GM18519 (cell line): ENCODE results near the gene PMVK.
"Not testable (repeated sequence)": the region's sequence is repeated elsewhere in the genome, so short reads cannot be mapped to it uniquely, and the experiment has no call there.

ENCODE experiments used
- ATAC-seq: cut with Tn5 transposase; IDR thresholded peaks from one replicate; pipeline ENCODE4 v1.9.1; 2021; ENCODE audit warnings: mild to moderate bottlenecking, moderate library complexity; ENCODE audit not compliant: unreplicated experiment, low FRiP score

The PMVK gene

DNA sequence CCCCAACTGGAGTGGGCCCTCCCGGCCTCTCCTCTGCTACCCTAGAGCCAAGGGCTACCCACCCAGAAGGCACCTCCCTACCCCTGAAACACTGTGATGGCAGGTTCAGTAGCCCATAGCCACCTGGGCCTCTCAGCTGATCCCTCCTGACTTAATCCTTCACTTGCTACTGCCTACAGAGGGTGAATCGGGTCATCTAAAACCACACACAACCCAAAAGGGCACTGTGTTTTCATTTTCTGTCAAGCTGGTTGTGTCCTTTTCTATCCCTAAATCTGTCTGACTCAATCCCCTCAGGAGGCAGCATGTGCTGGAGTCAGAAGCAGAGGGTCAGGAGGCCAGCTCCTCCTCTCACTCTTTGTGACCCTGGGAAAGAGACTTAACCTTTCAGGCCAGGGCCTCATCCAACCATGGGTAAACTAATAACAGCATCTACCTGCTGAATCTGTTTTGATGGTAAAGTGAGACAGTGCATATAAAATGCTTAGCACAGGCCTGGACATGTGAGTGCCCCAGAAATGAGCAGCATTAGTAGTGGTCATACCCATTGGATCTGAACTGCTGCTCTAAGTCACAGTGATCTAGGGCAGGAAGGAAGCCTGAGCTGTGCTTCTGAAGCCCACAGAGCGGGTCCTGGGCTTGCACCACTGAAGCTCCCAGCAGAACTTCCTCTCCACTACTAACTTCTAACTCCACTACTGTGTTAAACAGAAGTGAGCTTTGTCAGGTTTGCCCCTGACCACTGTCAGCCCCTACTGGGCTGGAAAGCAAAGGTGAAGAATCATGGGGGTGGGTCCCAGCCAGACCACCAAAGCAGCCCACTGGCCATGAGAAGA lies 11.0 kb downstream of the PMVK start:
- no peak for ATAC-seq

DNA sequence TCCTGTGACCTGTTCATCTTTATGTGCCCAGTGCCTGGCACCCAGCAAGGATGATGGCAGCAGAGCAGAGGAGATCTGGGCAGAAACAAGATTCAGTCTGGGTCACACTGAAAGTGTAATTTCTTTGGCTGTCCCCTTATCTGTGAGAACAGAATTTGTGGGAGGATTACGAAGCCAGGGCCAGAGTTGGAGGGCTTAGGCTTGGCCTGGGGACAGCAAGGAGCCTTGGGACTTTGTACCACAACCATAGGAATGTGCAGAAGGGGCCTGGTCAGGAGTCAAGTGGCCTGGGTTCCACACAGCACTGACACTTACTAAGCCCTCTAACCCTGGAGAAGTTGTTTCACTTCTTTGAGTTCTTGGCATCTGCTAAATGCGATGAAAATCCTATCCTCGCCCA lies 12.8 kb downstream of the PMVK start:
- no peak for ATAC-seq

DNA sequence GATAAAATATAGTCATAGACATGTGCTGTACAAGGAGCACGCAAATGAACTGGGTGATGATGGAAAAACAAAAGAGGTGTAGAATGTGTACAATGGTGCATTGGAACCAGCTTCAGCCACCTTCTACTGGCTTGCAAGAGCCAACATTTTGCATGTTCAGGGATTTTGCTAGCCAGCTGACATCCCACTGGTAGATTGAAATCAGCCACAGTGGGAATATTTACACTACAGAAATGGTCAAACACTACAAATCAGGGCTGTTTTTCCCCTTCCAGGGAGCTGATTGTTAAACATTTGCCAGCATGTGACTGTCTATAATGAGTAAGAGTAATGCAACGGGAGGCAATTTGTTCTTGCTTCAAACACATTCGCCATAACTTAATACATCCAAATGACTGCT lies 23.2 kb downstream of the PMVK start:
- ATAC-seq = no peak

DNA sequence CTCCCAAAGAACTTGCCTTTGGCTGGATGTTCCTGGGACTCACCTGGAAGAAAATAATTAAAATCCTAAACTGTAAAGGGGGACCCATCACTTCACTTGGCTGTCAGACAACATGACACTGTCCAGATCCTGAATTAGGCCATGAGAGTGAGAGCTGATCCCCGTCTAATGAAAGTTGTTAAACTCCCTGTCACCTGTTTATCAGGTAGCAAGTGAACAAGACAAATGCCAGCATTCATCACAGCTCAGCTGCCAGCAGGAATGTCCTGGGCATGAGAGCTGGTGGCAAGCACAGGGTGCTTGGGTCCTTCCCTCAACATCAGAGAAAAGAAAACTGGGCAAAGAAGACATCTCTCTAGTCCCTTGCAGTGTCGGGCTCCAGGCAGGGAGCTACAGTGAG lies 23.8 kb downstream of the PMVK start:
- no peak for ATAC-seq

DNA sequence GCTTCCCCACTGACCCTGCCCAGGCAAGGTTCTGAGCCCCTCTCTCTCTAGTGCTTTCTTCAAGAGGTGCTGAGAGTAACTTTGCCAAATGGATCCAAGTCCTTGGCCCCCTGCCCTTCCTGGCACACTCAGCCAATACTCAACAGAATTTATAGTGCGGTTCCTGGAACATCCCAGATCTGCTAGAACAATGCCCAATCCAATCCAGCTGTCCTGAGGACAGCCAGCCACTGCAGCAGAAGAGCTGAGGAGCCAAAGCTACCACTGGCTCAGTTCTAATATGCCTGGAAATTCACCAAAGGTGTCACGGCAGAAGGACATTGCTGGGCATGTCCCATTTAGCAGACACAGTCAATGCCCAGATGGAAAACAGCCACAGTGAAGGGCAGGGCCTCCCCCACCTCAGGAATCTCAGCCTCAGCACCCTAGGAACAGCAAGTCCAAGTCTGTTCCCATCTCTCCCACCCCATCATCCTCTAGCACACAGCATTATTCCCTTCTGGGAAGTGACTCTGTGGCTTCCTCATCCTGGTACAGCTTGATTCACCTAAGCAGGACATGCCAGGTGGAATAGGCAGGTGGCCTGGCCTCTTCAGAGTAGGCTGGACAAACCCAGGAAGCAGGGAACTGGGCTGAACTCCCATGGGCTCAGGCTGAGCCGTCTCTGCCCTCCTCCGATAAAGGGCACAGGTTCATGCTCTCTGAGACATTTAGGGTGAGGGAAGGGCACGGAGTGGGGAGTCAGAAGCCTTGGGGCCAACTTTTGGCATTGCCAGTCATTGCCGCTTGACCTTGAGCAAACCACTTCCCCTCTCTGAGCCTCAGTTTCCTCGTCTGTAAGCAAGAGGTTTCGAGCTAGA lies 24.6 kb downstream of the PMVK start:
- ATAC-seq = no peak

DNA sequence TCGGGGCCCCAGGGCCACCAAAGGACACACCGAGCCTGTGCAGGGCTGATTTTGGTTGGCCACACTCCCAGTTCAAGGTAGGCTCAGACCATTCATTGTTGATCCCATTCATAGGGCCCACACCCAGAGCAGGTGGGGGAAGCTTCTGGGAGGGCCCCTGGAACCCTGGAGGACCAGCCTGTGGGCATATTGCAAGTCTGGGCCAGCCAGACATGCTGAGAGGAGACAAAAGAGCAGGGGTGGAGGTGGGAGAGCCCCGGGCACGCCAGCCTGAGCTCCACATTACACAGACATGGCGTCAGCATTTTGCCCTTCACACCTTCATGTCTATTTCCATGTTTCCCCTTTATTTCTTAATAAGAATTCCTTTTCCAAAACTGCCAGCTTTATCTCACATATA lies 25.7 kb downstream of the PMVK start:
- ATAC-seq = no peak

DNA sequence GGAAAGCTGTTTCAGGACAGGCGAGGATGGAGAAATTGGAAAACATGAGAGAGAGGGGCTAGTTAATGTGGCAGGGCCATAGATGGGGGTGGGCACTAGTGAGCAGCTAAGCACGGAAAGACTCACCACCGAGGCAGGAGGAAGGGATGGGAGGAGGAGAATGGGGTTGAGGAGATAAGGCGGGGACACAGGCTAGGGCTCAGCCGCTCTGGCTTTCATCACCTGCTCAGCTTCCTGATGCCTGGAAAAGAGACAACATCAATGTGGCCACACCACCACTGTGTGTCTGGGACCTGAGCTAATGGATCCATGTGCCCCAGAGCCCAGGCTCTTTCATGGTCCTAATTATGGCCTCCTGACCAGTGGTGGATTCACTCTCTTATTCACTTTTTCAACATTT lies 27.6 kb downstream of the PMVK start:
- no peak for ATAC-seq

DNA sequence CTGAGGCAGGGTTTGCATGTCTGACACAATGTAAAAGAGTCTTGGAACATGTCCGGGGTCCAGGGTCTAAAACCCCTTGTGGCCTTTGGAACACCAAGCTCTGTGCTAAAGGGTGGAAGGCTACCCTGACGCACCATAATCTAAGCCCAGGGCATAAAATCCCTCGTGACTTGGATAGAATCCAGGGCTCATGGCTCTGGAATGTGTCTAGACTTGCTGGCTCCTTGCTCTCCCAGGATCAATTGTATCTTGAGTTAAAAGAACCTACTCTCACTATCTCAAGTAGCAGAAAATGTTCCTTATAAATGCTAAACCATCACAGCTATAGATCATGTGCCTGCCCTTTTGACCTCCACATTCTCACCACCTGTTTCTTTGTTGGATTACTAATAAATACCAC lies 28.4 kb downstream of the PMVK start:
- not testable (repeated sequence) for ATAC-seq

DNA sequence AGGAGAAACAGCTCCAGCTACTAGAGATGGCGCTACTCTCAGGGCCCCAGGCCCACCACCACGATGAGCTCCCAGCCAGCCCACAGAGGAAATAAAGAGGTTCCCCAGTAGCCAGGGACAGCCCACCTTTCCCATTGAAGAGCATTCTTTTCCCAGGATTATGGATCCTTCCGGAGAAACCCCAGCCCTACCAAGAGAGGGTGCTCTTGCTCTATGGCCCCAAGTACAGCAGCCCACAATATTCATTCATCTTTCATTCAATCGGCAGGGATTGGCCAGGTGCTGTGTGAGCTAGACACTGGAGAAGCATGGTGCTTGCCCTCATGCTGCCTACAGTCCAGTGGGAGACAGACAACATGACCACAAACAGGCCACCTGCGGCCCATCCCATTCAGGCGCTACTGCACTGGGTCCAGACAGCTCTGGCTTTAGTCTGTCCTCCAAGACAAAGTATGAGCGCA lies 29.9 kb downstream of the PMVK start:
- no peak for ATAC-seq

DNA sequence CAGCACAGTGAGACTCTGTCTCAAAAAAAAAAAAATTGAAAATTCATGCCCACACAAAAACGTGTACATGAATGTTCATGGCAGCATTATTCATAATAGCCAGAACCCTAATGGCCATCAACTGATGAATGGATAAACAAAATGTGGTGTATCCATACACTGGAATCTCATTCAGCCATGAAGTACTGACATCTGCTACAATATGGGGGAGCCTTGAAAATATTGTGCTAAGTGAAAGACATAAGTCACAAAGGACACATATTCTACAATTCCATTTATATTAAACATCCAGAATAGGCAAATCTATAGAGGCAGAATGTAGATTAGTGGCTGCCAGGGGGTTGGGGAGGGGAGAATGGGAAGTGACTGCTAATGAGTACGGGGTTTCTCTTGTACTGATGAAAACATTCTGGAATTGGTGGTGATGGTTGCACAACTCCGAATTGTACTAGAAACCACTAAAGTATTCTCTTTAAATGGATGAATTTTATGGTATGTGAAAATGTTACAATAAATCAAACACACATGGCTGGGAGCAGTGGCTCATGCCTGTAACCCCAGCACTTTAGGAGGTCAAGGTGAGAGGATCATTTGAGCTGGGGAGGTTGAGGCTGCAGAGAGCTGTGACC lies 33.5 kb downstream of the PMVK start:
- no peak for ATAC-seq

DNA sequence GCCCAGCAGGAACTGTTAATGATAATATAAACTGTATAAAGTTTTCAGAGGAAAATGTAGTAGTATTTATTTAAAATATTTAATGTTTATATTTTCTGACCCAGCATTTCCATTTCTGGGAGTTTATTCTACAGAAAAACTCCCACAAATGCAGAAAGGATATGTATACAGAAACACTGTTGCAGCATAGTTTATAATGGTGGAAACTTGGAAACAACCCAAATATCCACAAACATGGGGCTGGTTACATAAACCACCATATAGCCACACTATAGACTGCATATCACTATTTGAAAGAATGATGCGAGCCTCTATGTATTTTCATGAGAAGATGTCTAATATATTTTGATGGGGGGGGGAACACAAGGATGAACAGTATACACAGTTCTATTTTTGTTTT lies 34.9 kb downstream of the PMVK start:
- ATAC-seq = no peak

DNA sequence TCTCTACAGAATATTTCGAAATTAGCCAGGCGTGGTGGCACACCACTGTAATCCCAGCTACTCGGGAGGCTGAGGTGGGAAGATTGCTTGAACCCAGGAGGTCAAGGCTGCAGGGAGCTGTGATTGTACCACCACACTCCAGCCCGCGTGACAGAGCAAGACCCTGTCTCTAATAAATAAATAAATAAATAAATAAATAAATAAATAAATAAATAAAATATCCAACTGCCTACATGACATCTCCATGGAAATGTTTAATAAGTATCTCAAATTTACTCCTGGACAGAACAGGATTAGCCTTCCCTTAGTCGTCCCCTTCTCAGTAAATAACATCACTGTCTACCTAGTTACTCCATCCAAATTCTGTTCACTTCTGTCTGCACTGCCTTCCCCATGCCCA lies 37.5 kb downstream of the PMVK start:
- no peak for ATAC-seq

DNA sequence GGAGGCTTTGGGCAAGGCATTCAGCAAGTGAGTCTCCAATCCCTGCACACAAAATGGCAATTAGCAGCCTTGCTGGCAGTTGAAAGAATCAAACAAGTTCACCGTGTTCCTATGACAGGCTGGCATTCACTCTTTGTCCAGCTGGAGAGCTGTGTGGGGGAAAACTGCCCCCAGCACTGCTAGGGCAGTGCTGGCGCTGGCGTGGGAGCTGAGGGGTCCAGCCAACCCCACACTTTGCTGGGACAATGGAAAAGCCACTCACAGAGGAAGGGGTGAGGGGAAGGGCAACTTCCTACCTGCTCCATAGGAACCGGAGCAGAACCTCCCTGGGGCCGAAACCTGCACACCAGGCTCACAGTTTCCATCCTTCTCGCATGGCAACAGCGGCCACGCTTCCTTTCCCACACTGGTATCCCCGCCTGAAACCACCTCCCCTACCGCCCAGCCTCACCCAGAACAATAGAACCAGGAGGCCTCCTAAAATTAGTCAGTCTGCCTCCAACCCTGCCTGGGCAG lies 39.7 kb downstream of the PMVK start:
- ATAC-seq = no peak

DNA sequence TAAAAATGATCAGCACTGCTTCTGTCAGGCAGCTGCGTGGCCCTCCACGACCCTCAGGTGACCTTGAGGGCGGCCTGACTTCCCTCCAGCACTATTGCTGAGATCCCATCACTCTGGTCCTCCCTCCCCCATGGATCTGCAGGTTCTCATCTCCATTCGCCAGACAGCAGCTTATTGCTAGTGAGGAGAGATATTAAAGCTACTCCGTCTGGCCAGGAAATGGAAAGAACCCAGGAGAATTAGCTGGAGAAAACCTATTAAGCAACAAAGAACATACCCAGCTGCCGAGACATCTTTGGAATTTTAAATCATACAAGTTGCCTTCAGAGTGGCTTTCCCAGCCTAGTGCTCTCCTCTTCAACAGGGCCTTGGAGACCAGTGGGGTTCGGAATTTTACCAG lies 40.7 kb downstream of the PMVK start:
- no peak for ATAC-seq

DNA sequence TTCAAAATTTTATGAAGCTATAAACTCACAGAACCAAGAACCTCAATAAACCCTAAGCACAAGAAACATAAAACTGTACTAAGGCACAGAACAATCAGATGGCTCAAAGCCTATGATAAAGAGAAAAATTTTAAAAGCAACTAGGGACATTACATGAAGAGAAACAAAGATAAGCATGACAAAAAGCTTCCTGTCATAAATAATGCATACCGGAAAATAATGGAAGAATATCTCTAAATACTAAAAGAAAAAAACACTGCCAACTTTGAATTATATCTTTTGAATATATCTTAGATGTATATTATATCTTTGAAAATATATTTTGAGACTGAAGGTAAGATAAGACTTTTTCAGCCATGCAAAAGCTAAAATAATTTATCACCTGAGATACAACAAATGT lies 45.1 kb downstream of the PMVK start:
- no peak for ATAC-seq

DNA sequence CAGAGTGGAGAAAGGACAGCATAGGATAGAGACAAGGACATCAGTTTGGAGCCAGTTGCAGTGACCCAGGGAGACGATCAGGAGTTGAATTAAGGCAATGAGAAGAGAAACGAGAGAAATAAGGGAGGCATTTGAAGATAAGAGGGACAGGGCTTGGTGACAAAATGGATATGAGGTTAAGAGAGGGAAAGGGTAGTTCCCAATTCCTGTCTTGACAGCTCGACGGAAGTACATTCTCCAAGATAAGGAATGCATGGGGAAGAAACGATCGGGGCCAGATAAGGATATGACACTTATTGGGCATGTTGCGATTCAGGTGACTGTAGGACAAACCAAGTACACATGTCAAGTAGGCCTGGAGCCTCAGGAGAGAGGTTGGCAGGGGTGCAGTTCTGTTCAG lies 47.8 kb downstream of the PMVK start:
- no peak for ATAC-seq

DNA sequence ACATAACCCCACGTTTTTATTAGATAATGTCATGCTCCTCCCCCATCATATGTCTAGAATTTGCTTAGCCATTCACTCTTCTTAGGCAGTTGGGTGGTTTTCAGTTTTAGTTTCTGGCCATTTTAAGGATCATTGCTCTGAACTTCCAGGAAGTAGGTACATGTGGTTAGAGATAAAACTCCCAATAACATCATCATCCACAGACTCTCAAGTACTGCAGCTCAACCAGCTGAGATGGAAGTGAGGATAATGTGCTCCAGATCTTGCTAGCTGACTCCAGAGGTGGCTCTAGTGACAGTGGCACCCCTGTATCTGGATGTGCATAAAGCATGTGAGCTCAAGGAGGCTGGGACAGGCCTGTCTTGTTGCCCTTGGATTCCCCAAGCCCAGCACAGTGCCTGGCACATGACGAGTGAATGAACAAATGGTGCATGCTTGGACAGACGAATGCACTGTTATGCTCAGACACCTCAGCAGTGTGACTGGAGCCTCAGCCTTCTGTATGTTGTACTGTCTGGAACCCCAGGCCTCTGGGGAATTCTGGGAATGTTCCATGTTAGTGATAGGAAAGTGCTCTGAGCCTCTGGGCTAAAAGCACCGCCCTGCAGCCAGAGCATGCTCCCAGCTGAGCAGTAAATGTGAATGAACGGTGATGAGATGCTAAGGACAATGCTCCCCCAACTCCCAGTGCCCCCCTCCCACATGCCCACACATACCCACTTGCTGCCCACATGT lies 50.1 kb downstream of the PMVK start:
- ATAC-seq = no peak

DNA sequence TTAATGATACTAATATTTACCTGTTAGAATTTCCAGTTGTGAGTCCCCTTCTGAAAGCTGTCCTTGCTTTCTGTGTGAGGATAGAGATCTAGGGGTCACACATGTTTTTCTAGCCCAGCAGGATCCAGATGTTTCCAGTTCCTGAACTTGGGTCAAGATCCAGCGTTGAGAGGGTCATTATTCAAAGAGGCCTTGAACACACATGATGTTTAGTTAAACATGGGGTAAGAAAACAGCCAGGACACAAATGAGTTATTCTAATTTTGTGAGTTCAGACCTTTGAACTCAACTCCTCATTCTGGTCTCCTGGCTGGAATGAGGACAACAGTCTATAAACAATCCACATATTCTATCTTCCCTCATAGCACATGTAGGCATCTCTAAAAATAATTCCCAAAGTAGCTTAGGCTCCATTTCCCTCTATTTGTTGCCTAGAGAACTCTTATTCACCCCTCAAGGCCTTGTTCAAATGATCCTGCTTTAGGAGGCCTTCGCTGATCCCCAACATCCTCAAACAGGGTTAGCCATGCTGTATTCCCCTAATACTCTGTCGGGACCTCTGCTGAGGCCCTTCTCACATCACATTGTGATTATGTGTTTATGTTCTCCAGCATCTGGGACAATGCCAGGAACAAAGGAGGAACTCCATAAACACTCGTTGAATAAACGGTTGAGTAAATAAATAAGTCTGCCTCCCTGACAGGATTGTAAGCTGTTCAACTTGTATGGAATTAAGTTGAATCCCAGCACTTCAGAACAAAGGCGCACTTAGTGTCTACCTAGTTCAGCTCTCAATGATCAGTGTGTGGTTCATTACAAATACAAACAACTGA lies 51.4 kb downstream of the PMVK start:
- ATAC-seq = no peak
